ENCODE data around the gene FBXL17. TPM values are rescaled to one million over a fixed set of nuclear protein-coding genes. Genes with fewer than 3 reads are reported as not detected.

Gene FBXL17
- total and polyA plus RNA-seq, 4 donors: 2.1 to 14.1 (median 6.3) TPM

DNA sequence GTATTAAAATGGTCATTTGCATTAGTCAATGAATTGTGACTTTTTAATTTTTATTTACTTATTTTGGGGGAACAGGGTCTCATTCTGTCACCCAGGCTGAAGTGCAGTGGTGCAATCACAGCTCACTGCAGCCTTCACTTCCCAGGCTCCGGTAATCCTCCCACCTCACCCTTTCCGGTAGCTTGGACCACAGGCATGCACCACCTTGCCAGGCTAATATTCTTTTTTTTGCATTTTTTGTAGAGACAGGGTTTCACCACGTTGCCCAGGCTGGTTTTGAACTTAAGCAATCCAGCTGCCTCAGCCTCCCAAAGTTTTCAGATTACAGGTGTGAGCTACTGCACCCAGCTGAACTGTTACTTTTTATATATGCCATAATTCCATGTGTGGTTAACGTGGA is 143.4 kb downstream of the FBXL17 start:
- no peak for DNase-seq (ENCODE audit: low spot score)
- Histone ChIP-seq H3K27me3 (ENCODE audit: control insufficient read depth in 4 of 4, insufficient read depth in 4 of 4, low read length in 3 of 4) (no peaks in the 10 kb centered on the region), H3K4me3 (ENCODE audit: low read depth in 1 of 3, low read length in 3 of 3) (no peak overlapping the region), H3K27ac (ENCODE audit: low read depth in 1 of 2, low read length in 2 of 2) (no peak overlapping the region), H3K4me1 (ENCODE audit: control insufficient read depth in 4 of 4, insufficient read depth in 4 of 4, low read length in 3 of 4) (no peaks in the 10 kb centered on the region), H3K9me3 (ENCODE audit: control insufficient read depth in 4 of 4, low read length in 3 of 4) (no peaks in the 10 kb centered on the region), H3K9ac (ENCODE audit: low read depth in 1 of 2, low read length in 2 of 2) (no peak overlapping the region), H3K36me3 (ENCODE audit: control insufficient read depth in 4 of 4, insufficient read depth in 3 of 4, low read depth in 1 of 4, low read length in 3 of 4) (no peaks in the 10 kb centered on the region)
- WGBS: 91% methylated on average over 4 of the region's 4 CpGs
- TF ChIP-seq NR2F2 (IDR thresholded peaks at IDR 0.05): no peak
- TF ChIP-seq RAD21 (IDR thresholded peaks at IDR 0.05): no peak
- TF ChIP-seq TAF1 (conservative IDR thresholded peaks at IDR 0.05): no peak
- no peak for TF ChIP-seq RXRA (IDR thresholded peaks at IDR 0.05)
- TF ChIP-seq, protein P1, sequence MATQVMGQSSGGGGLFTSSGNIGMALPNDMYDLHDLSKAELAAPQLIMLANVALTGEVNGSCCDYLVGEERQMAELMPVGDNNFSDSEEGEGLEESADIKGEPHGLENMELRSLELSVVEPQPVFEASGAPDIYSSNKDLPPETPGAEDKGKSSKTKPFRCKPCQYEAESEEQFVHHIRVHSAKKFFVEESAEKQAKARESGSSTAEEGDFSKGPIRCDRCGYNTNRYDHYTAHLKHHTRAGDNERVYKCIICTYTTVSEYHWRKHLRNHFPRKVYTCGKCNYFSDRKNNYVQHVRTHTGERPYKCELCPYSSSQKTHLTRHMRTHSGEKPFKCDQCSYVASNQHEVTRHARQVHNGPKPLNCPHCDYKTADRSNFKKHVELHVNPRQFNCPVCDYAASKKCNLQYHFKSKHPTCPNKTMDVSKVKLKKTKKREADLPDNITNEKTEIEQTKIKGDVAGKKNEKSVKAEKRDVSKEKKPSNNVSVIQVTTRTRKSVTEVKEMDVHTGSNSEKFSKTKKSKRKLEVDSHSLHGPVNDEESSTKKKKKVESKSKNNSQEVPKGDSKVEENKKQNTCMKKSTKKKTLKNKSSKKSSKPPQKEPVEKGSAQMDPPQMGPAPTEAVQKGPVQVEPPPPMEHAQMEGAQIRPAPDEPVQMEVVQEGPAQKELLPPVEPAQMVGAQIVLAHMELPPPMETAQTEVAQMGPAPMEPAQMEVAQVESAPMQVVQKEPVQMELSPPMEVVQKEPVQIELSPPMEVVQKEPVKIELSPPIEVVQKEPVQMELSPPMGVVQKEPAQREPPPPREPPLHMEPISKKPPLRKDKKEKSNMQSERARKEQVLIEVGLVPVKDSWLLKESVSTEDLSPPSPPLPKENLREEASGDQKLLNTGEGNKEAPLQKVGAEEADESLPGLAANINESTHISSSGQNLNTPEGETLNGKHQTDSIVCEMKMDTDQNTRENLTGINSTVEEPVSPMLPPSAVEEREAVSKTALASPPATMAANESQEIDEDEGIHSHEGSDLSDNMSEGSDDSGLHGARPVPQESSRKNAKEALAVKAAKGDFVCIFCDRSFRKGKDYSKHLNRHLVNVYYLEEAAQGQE (IDR thresholded peaks at IDR 0.05): no peak
- TF ChIP-seq FOXA1 (IDR thresholded peaks at IDR 0.05): no peak
- TF ChIP-seq, protein P2, sequence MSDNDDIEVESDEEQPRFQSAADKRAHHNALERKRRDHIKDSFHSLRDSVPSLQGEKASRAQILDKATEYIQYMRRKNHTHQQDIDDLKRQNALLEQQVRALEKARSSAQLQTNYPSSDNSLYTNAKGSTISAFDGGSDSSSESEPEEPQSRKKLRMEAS (IDR thresholded peaks at IDR 0.05): no peak
- TF ChIP-seq HNF4G (IDR thresholded peaks at IDR 0.05): no peak
- no peak for TF ChIP-seq ATF3 (IDR thresholded peaks at IDR 0.05)
- no peak for TF ChIP-seq FOXA2 (IDR thresholded peaks at IDR 0.05)
- TF ChIP-seq ZBTB33 (IDR thresholded peaks at IDR 0.05): no peak
- no peak for TF ChIP-seq CTCF (IDR thresholded peaks at IDR 0.05; ENCODE audit: low read depth, low read length, missing input control)
- no peak for TF ChIP-seq JUND (IDR thresholded peaks at IDR 0.05)
- TF ChIP-seq GABPA (IDR thresholded peaks at IDR 0.05 in 1 of 2, conservative IDR thresholded peaks at IDR 0.05 in 1 of 2): no peak
- TF ChIP-seq EGR1 (IDR thresholded peaks at IDR 0.05; ENCODE audit: low read depth in 2 of 2): no peak
- TF ChIP-seq HNF4A (conservative IDR thresholded peaks at IDR 0.05): no peak
- no peak for TF ChIP-seq YY1 (IDR thresholded peaks at IDR 0.05)
- no peak for TF ChIP-seq SP1 (IDR thresholded peaks at IDR 0.05)

Measured in liver (tissue), 9 donors.